Activated T-cell treated with anti-CD3 and anti-CD28 coated beads, Interleukin-2, amount 50 U/mL, for 4 hours (primary cell): Measurements from ENCODE around the gene YAP1. TPM values are rescaled to one million over a fixed set of nuclear protein-coding genes. Genes with fewer than 3 reads are reported as not detected.

Experiments
- ATAC-seq, 2 donors: fragments of 200-7000 bp; cut with Tn5 transposase; one replicate each; pipeline ENCODE4 v1.10.0; 2021
- DNase-seq: peaks from one replicate; pipeline ENCODE4 v3.0.0-alpha.2; 2020
- H3K27me3 Mint-ChIP-seq: one replicate; pipeline ENCODE4 v1.8.0; 2021; ENCODE audit warnings: low read depth, mixed read lengths
- H3K36me3 Mint-ChIP-seq: one replicate; pipeline ENCODE4 v1.8.0; 2022; ENCODE audit warnings: mixed read lengths; ENCODE audit not compliant: insufficient read depth
- H3K4me1 Mint-ChIP-seq: one replicate; pipeline ENCODE4 v1.8.0; 2021; ENCODE audit warnings: low read depth, mixed read lengths
- H3K4me3 Mint-ChIP-seq: one replicate; pipeline ENCODE4 v1.8.0; 2021; ENCODE audit warnings: mild to moderate bottlenecking, moderate library complexity, mixed read lengths
- H3K9me3 Mint-ChIP-seq: one replicate; pipeline ENCODE4 v1.8.0; 2021; ENCODE audit warnings: mixed read lengths
- total RNA-seq, 3 donors: library from RNA; stranded (reverse); gene quantifications; one replicate each; pipeline ENCODE4 v1.2.1, GENCODE V29; 2021

YAP1 gene
- total RNA-seq, 3 donors from 2014 or later, result 0.15 to 0.45 (median 0.35) TPM

- Mint-ChIP-seq H3K4me1 (no peaks in the 10 kb centered on the region), H3K9me3 (no peaks in the 10 kb centered on the region), H3K4me3 (no peak overlapping the region), H3K36me3 (no peaks in the 10 kb centered on the region), H3K27me3 (peaks cover 8% of the 10 kb centered on the region)
- ATAC-seq, result no peak
- no peak for DNase-seq
Measured at GRCh38 chr11:102138670-102139069, 28.4 kb downstream of the YAP1 start.

DNA sequence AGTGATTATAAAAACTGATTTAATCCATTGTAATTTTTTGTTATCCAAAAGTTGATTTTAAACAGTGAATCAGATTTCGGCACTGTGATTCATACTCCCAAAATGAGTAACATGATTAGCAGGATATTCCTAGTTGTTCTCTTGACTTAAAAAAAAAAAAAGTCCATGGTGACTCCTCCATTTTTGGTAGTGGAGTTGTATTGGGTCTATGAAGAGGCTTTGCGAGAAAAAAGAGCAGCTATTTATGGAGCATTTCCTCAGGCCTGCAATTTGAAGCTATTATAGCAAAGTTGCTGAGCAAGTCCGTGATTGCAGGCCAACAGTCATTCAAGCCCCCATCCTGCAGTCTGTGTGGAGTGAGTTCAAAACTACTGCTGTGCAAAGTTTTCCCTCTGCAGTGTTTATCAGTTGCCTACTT is 28.8 kb downstream of the YAP1 start:
- Mint-ChIP-seq H3K36me3 (no peaks in the 10 kb centered on the region), H3K4me1 (no peaks in the 10 kb centered on the region), H3K27me3 (peaks cover 8% of the 10 kb centered on the region), H3K9me3 (no peaks in the 10 kb centered on the region), H3K4me3 (no peak overlapping the region)
- ATAC-seq, result no peak
- DNase-seq, result no peak

- no peak overlapping the region for H3K4me3 Mint-ChIP-seq
- DNase-seq, result no peak
- H3K36me3 Mint-ChIP-seq, result no peaks in the 10 kb centered on the region
- no peak for ATAC-seq
- no peaks in the 10 kb centered on the region for H3K4me1 Mint-ChIP-seq
- peaks cover 14% of the 10 kb centered on the region for H3K27me3 Mint-ChIP-seq
- H3K9me3 Mint-ChIP-seq, result no peaks in the 10 kb centered on the region
Measured at GRCh38 chr11:102142333-102142732, 32.1 kb downstream of the YAP1 start.

GRCh38 chr11:102143867-102144266 is 33.6 kb downstream of the YAP1 start:
- Mint-ChIP-seq H3K36me3 (no peaks in the 10 kb centered on the region), H3K9me3 (no peaks in the 10 kb centered on the region), H3K4me1 (no peaks in the 10 kb centered on the region), H3K27me3 (peaks cover 6% of the 10 kb centered on the region), H3K4me3 (no peak overlapping the region)
- no peak for DNase-seq
- no peak for ATAC-seq

- no peak for DNase-seq
- peaks cover 6% of the 10 kb centered on the region for H3K27me3 Mint-ChIP-seq
- no peak for ATAC-seq
- H3K4me1 Mint-ChIP-seq, result no peaks in the 10 kb centered on the region
- no peak overlapping the region for H3K4me3 Mint-ChIP-seq
- no peaks in the 10 kb centered on the region for H3K9me3 Mint-ChIP-seq
- no peaks in the 10 kb centered on the region for H3K36me3 Mint-ChIP-seq
Measured at GRCh38 chr11:102144357-102145355, 34.4 kb downstream of the YAP1 start.

- no peaks in the 10 kb centered on the region for H3K4me1 Mint-ChIP-seq
Measured at GRCh38 chr11:102147015-102147414, 36.8 kb downstream of the YAP1 start.

GRCh38 chr11:102147632-102148031 is 37.4 kb downstream of the YAP1 start:
- ATAC-seq, result no peak
- H3K4me3 Mint-ChIP-seq, result no peak overlapping the region
- no peaks in the 10 kb centered on the region for H3K36me3 Mint-ChIP-seq
- H3K27me3 Mint-ChIP-seq, result peaks cover 13% of the 10 kb centered on the region
- H3K4me1 Mint-ChIP-seq, result no peaks in the 10 kb centered on the region
- H3K9me3 Mint-ChIP-seq, result no peaks in the 10 kb centered on the region
- DNase-seq, result no peak

More at GRCh38 chr11:102147015-102147414, 36.8 kb downstream of the YAP1 start:
- DNase-seq, result no peak
- Mint-ChIP-seq H3K9me3 (no peaks in the 10 kb centered on the region), H3K27me3 (peaks cover 13% of the 10 kb centered on the region), H3K4me3 (no peak overlapping the region), H3K36me3 (no peaks in the 10 kb centered on the region)
- ATAC-seq, result no peak

DNA sequence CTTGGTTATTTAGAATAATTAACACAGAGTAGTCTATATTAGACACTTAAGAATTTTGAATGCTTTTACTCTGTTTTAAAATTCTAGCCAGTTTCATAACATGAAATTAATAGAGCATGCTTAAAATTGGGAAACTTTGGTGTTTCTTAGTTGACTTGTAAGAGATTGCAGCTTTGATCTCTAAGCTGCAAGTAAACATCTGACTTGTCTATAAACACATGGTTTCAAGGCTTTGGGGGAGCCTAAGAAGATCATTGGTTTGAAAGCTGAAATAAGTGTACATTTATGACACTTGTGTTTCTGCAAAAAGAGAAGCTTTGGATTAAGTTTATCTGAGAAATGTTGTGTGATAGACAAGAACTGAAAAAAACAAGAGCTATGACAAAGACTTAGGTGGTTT is 37.8 kb downstream of the YAP1 start:
- Mint-ChIP-seq H3K4me3 (no peak overlapping the region), H3K27me3 (peaks cover 15% of the 10 kb centered on the region), H3K4me1 (no peaks in the 10 kb centered on the region), H3K36me3 (no peaks in the 10 kb centered on the region), H3K9me3 (no peaks in the 10 kb centered on the region)
- DNase-seq (no peak), ATAC-seq (no peak)

- Mint-ChIP-seq H3K4me1 (no peaks in the 10 kb centered on the region), H3K4me3 (no peak overlapping the region), H3K27me3 (peaks cover 9% of the 10 kb centered on the region), H3K36me3 (no peaks in the 10 kb centered on the region), H3K9me3 (no peaks in the 10 kb centered on the region)
- no peak for ATAC-seq
- DNase-seq, result no peak
Measured at GRCh38 chr11:102151784-102152525, 41.7 kb downstream of the YAP1 start.

- Mint-ChIP-seq H3K4me1 (no peaks in the 10 kb centered on the region), H3K36me3 (no peaks in the 10 kb centered on the region), H3K9me3 (no peaks in the 10 kb centered on the region), H3K27me3 (peaks cover 9% of the 10 kb centered on the region), H3K4me3 (no peak overlapping the region)
- no peak for DNase-seq
- no peak for ATAC-seq
Measured at GRCh38 chr11:102153082-102153481, 42.8 kb downstream of the YAP1 start.

DNA sequence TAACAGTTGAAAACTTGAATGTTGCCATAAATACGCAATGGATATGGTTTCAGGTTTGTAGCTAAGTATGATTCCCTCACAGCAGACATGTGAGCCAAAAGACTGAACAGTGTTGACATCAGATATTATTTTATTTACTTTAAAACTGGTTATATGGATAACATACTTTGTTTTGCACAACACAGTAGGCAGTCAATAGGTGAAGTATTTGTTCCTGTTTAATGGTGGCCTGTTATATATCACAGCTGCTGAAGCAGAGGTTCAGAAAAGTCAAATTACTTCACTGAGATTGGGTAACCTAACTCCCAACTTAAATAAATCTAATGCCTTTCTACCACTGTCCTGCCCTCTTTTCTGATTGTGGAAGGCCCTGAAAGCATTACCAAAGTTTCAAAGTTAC is 44.6 kb downstream of the YAP1 start:
- ATAC-seq (no peak), DNase-seq (no peak)
- peaks cover 9% of the 10 kb centered on the region for H3K27me3 Mint-ChIP-seq
- no peaks in the 10 kb centered on the region for H3K36me3 Mint-ChIP-seq
- H3K9me3 Mint-ChIP-seq, result no peaks in the 10 kb centered on the region
- no peaks in the 10 kb centered on the region for H3K4me1 Mint-ChIP-seq
- H3K4me3 Mint-ChIP-seq, result no peak overlapping the region

DNA sequence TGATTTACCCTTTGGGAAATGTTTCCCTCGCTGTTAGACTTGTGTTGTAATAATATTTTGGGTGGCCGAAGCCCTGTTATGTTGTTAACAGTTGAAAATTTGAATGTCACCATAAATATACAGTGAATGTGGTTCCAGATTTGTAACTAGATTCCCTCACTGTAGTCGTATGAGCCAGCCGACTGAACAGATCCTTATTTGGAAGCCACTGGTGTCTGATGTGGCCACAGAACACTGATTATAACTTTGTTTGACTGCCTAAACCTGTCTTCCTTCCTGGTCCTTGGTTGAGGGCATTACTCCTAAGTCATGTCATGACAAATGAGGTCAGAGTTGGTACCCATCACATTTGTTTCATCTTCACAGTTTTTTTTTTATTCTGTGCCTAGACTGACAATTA is 45.4 kb downstream of the YAP1 start:
- ATAC-seq (no peak), DNase-seq (no peak)
- Mint-ChIP-seq H3K4me1 (no peaks in the 10 kb centered on the region), H3K9me3 (no peaks in the 10 kb centered on the region), H3K4me3 (no peak overlapping the region), H3K36me3 (no peaks in the 10 kb centered on the region), H3K27me3 (peaks cover 9% of the 10 kb centered on the region)

DNA sequence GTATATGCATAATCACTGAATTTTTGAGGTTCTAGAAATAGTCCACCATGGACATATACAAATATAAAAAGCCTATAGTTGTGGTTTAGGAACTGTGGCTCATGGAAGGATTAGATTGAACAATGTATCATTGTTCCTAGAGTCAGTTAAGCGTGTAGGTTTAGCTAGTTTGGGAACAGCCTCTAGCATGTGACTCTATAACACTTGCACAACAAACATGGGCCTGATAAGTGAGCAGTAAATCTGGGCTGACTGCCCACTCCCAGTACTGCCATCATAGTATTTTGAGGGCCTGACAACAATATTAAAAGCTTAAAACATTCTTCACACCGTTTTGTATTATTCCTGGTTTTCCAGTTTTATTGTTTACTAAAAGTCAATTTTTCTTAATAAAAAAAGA is 47.0 kb downstream of the YAP1 start:
- Mint-ChIP-seq H3K36me3 (no peaks in the 10 kb centered on the region), H3K27me3 (peaks cover 8% of the 10 kb centered on the region), H3K4me3 (no peak overlapping the region), H3K4me1 (no peaks in the 10 kb centered on the region), H3K9me3 (no peaks in the 10 kb centered on the region)
- ATAC-seq (no peak), DNase-seq (no peak)

GRCh38 chr11:102158164-102158735 is 48.0 kb downstream of the YAP1 start:
- DNase-seq, result no peak
- Mint-ChIP-seq H3K4me3 (no peak overlapping the region), H3K27me3 (peaks cover 9% of the 10 kb centered on the region), H3K4me1 (no peaks in the 10 kb centered on the region), H3K36me3 (no peaks in the 10 kb centered on the region), H3K9me3 (no peaks in the 10 kb centered on the region)
- ATAC-seq, result no peak
